Glutamatergic neuron (in vitro differentiated cells): Measurements from ENCODE around the gene MTFR1L. TPM values are rescaled to one million over a fixed set of nuclear protein-coding genes. Genes with fewer than 3 reads are reported as not detected.

Experiments used
- DNase-seq: peaks from one replicate; pipeline ENCODE4 v3.0.0; 2022
- H3K27ac Mint-ChIP-seq: one replicate; pipeline ENCODE4 v1.8.0; 2020; ENCODE audit warnings: mild to moderate bottlenecking, mixed read lengths, inconsistent platforms; ENCODE audit not compliant: unreplicated experiment
- H3K27me3 Mint-ChIP-seq: one replicate; pipeline ENCODE4 v1.8.0; 2020; ENCODE audit warnings: mild to moderate bottlenecking, moderate library complexity, mixed read lengths, inconsistent platforms; ENCODE audit not compliant: unreplicated experiment
- H3K36me3 Mint-ChIP-seq: one replicate; pipeline ENCODE4 v1.8.0; 2020; ENCODE audit warnings: mild to moderate bottlenecking, mixed read lengths, inconsistent platforms; ENCODE audit not compliant: unreplicated experiment
- H3K4me1 Mint-ChIP-seq: one replicate; pipeline ENCODE4 v1.8.0; 2020; ENCODE audit warnings: mild to moderate bottlenecking, low read depth, mixed read lengths, inconsistent platforms; ENCODE audit not compliant: unreplicated experiment
- H3K4me3 Mint-ChIP-seq: one replicate; pipeline ENCODE4 v1.8.0; 2020; ENCODE audit warnings: mild to moderate bottlenecking, mixed read lengths, inconsistent platforms; ENCODE audit not compliant: unreplicated experiment
- H3K9me3 Mint-ChIP-seq: one replicate; pipeline ENCODE4 v1.8.0; 2020; ENCODE audit warnings: mild to moderate bottlenecking, moderate library complexity, mixed read lengths, inconsistent platforms; ENCODE audit not compliant: unreplicated experiment
- CTCF ChIP-seq: fragments of 200-600 bp; sonication (generic); IDR thresholded peaks from one replicate; pipeline ENCODE4 v1.5.0; 2021; ENCODE audit not compliant: partially characterized antibody, unreplicated experiment
- long read RNA-seq: library from polyadenylated mRNA; unstranded; transcript quantifications from one replicate; pipeline ENCODE4 v2.0.0, GENCODE V29; 2020; ENCODE audit not compliant: unreplicated experiment
- total RNA-seq: library from RNA; stranded (reverse); fragmentation: NEBNext Ultra II Directional; extraction: Animal tissue kit (Norgen Biotek cat#: 25700); gene quantifications from one replicate; pipeline ENCODE4 v1.2.1, GENCODE V29; 2021; ENCODE audit not compliant: unreplicated experiment

MTFR1L gene
- total RNA-seq: 70.4 TPM
- long read RNA-seq, transcript MTFR1L-203 (7 exons, 2,004 nt): major isoform, 22 of 40 reads
- long read RNA-seq, partial matches to known transcripts: 6 of 40 reads
- long read RNA-seq, other reads (novel, unspliced or antisense): 6 of 40 reads

DNA sequence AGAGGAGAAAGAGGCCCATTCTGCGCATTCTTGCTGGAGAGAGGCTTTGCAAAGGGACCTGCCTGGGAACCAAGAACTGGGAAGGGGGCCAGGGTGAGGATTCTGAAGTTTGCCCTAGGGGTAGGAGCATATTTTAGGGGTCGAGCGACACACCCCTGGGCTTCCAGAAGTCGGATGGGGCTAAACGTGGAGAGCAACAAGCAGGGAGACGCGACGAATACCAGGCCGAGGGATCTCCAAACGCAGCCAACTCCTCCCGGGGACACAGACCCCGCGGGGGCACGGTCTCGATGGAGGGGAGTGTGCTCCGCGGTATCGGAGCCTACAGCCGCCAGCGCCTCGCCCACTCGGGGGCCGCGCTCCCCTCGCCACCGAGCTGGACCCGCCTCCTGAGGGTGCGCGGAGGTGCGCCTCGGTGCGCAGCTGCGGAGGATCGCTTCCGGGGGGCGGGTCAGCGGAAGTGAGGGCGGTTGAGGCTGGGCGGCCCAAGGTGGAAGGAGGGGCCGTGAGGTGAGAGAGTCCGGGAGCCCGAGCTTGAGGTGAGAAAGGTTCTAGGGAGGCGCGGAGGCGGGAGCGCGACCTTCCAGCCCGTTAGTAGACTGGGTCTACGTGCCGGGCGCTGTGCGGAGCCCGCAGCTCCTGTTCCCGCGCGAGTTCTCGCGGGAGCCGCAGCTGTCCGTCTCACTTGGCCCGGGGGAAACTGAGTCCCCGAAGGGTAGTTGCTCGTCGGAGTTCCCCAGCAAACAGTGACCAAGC is at the start of gene MTFR1L:
TSS of gene MTFR1L (plus strand) at position 464 of the 756 bp plus-strand sequence. CDS start 3,151 bp downstream, outside the sequence.
- peak; percentile 89 for DNase-seq

GRCh38 chr1:25770541-25771220 is 49.1 kb upstream of the MTFR1L start:
- no peak for TF ChIP-seq CTCF
- no peaks in the 10 kb centered on the region for H3K36me3 Mint-ChIP-seq
- H3K4me1 Mint-ChIP-seq: peaks cover 50% of the 10 kb centered on the region
- no peak for DNase-seq
- H3K4me3 Mint-ChIP-seq: peak overlapping the region; percentile 69
- peaks cover 2% of the 10 kb centered on the region for H3K27me3 Mint-ChIP-seq
- H3K27ac Mint-ChIP-seq: peak overlapping the region; percentile 97
- peaks cover 9% of the 10 kb centered on the region for H3K9me3 Mint-ChIP-seq

More for the DNA sequence above, at the start of gene MTFR1L:
- no peaks in the 10 kb centered on the region for H3K36me3 Mint-ChIP-seq
- TF ChIP-seq CTCF: no peak
- peaks cover 18% of the 10 kb centered on the region for H3K9me3 Mint-ChIP-seq
- peaks cover 10% of the 10 kb centered on the region for H3K27me3 Mint-ChIP-seq
- peaks cover 36% of the 10 kb centered on the region for H3K4me1 Mint-ChIP-seq
- H3K4me3 Mint-ChIP-seq: peak within 1 kb of the TSS; percentile 100
- H3K27ac Mint-ChIP-seq: peak within 1 kb of the TSS; percentile 93

GRCh38 chr1:25771221-25772114 is 48.3 kb upstream of the MTFR1L start:
- DNase-seq: peak; percentile 82
- Mint-ChIP-seq H3K36me3 (no peaks in the 10 kb centered on the region), H3K4me3 (peak overlapping the region; percentile 69), H3K4me1 (peaks cover 47% of the 10 kb centered on the region), H3K9me3 (peaks cover 7% of the 10 kb centered on the region), H3K27me3 (peaks cover 2% of the 10 kb centered on the region), H3K27ac (peak overlapping the region; percentile 97)
- no peak for TF ChIP-seq CTCF

- Mint-ChIP-seq H3K27me3 (peaks cover 2% of the 10 kb centered on the region), H3K9me3 (peaks cover 7% of the 10 kb centered on the region), H3K4me1 (peaks cover 47% of the 10 kb centered on the region), H3K36me3 (no peaks in the 10 kb centered on the region), H3K27ac (peak overlapping the region; percentile 97), H3K4me3 (peak overlapping the region; percentile 61)
- TF ChIP-seq CTCF: no peak
- no peak for DNase-seq
Observed at GRCh38 chr1:25772164-25772563, 47.6 kb upstream of the MTFR1L start.
